Stimulated activated effector memory CD8-positive, alpha-beta T cell treated with anti-CD3 and anti-CD28 coated beads, Interleukin-12 subunit alpha, Interleukin-12 subunit beta, amount 100 ng/mL, for 72 hours (primary cell): ENCODE data around the gene RNF168.
A peak's percentile ranks its signal among the peaks of the same experiment; 100 is the strongest.
"Not testable (repeated sequence)": the region's sequence is repeated elsewhere in the genome, so short reads cannot be mapped to it uniquely, and the experiment has no call there.

Source experiments
- ATAC-seq: fragments of 150-1000 bp; cut with Tn5 transposase; 2 replicates; pipeline ENCODE4 v1.10.0; 2021
- DNase-seq, 2 donors: peaks; one replicate each; pipeline ENCODE4 v3.0.0; 2021 to 2022; ENCODE audit warnings: low spot score in 2 of 2
- H3K27ac Mint-ChIP-seq: one replicate; pipeline ENCODE4 v1.8.0; 2022; ENCODE audit warnings: mild to moderate bottlenecking, mixed read lengths
- H3K36me3 Mint-ChIP-seq: one replicate; pipeline ENCODE4 v1.8.0; 2022; ENCODE audit warnings: mild to moderate bottlenecking, mixed read lengths
- H3K4me1 Mint-ChIP-seq: one replicate; pipeline ENCODE4 v1.8.0; 2022; ENCODE audit warnings: mixed read lengths
- H3K4me3 Mint-ChIP-seq: one replicate; pipeline ENCODE4 v1.8.0; 2022; ENCODE audit warnings: mild to moderate bottlenecking, mixed read lengths
- H3K9me3 Mint-ChIP-seq: one replicate; pipeline ENCODE4 v1.8.0; 2022; ENCODE audit warnings: mixed read lengths

Gene RNF168

DNA sequence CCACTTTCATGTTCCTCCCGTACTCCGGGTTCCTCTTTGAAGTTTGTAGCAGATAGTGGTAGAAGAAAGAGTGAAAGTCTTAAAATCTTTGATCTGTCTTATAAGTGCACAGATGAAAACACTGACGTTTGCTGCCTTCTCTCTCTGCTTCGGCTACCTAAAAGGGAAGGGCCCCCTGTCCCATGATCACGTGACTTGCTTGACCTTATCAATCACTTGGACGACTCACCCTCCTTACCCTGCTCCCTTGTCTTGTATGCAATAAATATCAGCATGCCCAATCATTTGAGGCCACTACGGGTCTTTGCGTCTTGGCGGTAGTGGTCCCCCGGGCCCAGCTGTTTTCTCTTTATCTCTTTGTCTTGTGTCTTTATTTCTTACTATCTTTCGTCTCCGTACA is 17.7 kb upstream of the RNF168 start:
- H3K27ac Mint-ChIP-seq, H3K4me3 Mint-ChIP-seq, H3K36me3 Mint-ChIP-seq, H3K4me1 Mint-ChIP-seq, ATAC-seq, DNase-seq: not testable (repeated sequence)
- H3K9me3 Mint-ChIP-seq: peaks cover 13% of the 10 kb centered on the region

DNA sequence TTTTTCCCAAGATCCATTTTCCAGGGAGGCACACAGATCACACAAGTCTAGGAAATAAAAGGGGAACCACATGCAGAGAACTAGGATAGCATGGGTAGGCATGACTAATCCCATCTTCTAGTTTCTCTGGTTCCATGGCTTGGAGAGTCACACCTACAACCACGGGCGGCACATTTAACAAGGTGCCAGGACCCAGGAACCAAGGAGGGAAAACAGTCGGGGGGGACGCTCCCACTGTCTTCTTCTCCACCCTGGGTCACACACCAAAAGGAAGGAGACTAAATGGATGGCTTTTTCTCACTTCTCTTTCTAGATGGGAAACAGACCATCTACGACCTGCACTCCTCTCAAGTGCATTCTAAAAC is 16.1 kb upstream of the RNF168 start:
- H3K4me3 Mint-ChIP-seq: no peak overlapping the region
- DNase-seq (peak in 1 of 2 donors; percentile 66), ATAC-seq (no peak)
- peaks cover 13% of the 10 kb centered on the region for H3K9me3 Mint-ChIP-seq
- H3K4me1 Mint-ChIP-seq: no peaks in the 10 kb centered on the region
- H3K36me3 Mint-ChIP-seq: no peaks in the 10 kb centered on the region
- no peak overlapping the region for H3K27ac Mint-ChIP-seq

DNA sequence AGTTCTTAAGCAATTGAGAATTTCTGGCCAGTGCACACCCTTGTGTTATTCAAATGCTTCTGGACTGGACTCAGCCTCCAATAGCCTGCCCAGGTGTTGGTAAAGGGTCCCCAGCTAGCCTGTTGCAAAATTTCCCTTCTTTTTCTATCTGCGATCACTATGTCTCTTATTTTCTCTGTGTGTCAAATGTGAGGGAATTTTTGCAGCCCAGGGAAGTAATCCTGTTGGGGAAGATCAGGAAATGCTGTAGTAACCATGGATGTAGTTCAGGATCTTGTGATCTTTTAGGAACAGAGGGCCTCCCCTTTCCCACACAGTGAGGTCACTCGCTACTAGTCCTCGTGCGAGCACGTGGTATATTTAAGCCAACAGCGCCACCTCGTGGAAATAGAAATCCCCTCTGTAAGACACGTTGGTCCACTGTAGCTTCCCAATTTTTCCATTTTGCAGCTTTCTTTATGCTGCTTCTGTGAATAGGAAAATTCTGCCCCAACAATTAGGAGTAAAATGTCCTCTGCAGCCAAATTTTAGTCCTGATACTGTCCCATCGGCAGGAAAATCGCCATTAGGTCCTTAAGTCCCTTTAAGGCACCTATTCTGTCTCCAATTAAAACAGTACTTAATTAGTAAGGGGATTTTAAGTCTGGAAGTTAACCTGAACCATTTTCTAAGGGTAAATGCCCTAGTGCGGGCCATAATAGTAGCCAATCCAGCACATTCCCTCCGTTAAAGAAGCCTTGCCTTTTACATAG is 15.6 kb upstream of the RNF168 start:
- peaks cover under 1% of the 10 kb centered on the region for H3K4me1 Mint-ChIP-seq
- H3K27ac Mint-ChIP-seq: no peak overlapping the region
- no peak overlapping the region for H3K4me3 Mint-ChIP-seq
- DNase-seq (peak; percentile 48 to 80), ATAC-seq (peak; percentile 79)
- peaks cover 13% of the 10 kb centered on the region for H3K9me3 Mint-ChIP-seq
- no peaks in the 10 kb centered on the region for H3K36me3 Mint-ChIP-seq

DNA sequence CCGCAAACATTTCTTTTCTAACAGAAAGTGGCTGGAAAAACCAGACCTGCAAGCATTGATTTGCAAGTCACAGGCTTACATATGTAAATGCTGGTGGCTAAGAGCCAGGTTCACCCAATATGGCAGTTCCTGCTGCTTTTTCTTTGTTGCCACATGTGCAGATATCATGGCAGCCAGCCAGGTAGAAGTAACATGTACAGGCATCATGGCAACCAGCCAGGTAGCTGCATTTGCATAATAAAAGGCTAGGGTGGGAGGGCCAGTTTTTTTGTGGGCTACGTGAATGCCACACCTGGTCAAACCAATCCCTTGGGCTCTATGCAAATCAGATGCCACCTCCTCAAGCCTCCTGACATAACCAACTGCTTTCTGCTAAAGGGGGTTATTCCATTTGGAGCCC is 14.4 kb upstream of the RNF168 start:
- DNase-seq (no peak), ATAC-seq (no peak)
- H3K9me3 Mint-ChIP-seq: peaks cover 13% of the 10 kb centered on the region
- no peaks in the 10 kb centered on the region for H3K36me3 Mint-ChIP-seq
- no peak overlapping the region for H3K27ac Mint-ChIP-seq
- H3K4me1 Mint-ChIP-seq: peaks cover 4% of the 10 kb centered on the region
- H3K4me3 Mint-ChIP-seq: no peak overlapping the region

DNA sequence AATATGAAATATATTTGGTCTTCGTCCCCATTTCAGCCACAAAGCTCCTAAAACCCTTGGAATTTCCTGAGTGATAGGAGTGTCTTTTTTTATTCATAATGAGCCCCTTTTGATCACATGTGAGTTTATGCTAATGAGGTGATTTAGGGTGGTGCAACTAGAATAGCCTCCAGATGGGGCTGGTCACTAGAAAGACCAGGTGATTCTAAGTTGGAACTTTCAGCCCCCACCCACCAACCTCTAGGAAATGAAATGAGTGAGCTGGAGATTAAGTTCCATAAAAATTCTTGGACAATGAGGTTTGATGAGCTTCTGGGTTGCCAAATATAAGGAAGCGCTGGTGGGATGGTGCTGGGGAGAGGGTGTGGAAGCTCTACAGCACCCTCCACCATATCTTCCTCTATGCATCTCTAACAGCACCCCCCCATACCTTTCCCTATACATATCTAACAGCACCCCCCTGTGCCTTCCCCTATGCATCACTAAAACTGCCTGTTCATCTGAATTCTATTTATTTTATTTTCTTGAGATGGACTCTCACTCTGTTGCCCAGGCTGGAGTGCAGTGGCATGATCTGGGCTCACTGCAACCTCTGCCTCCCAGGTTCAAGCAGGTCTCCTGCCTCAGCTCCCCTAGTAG is 13.7 kb upstream of the RNF168 start:
- H3K4me3 Mint-ChIP-seq: no peak overlapping the region
- H3K27ac Mint-ChIP-seq: no peak overlapping the region
- ATAC-seq (no peak), DNase-seq (no peak)
- peaks cover 13% of the 10 kb centered on the region for H3K9me3 Mint-ChIP-seq
- H3K4me1 Mint-ChIP-seq: peaks cover 4% of the 10 kb centered on the region
- H3K36me3 Mint-ChIP-seq: no peaks in the 10 kb centered on the region

DNA sequence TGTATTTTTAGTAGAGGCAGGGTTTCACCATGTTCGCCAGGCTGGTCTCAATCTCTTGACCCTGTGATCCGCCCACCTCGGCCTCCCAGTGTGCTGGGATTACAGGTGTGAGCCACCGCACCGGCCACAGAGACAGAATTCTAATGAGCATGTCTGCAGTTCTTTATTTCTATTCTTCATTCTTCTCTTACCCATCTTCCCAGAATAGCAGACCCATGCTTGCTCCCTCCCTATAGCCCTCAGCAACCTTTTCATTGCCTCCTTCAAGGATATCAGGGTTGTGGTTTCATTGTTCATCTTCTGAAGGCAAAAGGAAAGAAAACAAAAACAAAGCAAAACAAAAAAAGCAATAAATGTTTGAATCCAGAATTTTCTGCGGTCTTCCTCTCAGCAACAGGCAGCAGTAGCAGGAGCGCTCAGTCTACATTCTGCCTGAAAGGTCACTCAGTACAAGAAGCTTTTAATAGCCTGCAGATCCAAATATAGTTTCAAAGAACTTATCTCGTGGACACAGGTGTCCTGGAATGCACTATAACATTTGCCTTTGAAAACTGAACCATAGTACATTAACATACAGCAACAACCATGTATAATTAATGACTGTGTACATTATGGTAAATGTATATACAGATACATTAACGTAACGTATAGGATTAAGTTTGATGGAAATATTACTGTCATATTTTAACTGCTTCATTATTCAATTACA is 11.5 kb upstream of the RNF168 start, which contains the start of gene SMCO1:
SMCO1 (minus strand) TSS at position 434 of the 709 bp plus-strand sequence; CDS start at position 297, 137 bp downstream.
- DNase-seq (no peak), ATAC-seq (no peak)
- Mint-ChIP-seq H3K36me3 (no peaks in the 10 kb centered on the region), H3K9me3 (no peaks in the 10 kb centered on the region), H3K4me3 (no peak within 1 kb of the TSS), H3K4me1 (peaks cover 10% of the 10 kb centered on the region), H3K27ac (no peak within 1 kb of the TSS)

DNA sequence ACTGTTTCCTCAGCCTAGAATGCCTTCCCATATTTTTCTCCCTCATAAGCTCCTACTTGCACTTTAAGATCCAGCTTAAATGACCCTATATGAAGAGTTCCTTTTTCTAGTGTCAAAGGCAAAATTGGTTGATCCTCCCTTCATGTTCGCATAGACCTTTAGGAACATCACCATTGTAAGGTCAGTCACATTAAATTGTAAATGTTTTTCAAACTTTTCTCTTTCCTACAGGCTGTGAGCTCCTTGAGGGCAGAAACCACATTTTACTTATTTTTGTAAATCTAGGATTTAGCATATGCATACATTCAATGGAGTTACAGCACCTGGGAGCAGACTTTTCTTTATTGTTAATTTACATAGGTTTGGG is 10.8 kb upstream of the RNF168 start:
- H3K4me3 Mint-ChIP-seq: no peak overlapping the region
- no peak overlapping the region for H3K27ac Mint-ChIP-seq
- DNase-seq: no peak
- ATAC-seq: no peak
- H3K9me3 Mint-ChIP-seq: no peaks in the 10 kb centered on the region
- H3K36me3 Mint-ChIP-seq: no peaks in the 10 kb centered on the region
- peaks cover 10% of the 10 kb centered on the region for H3K4me1 Mint-ChIP-seq

DNA sequence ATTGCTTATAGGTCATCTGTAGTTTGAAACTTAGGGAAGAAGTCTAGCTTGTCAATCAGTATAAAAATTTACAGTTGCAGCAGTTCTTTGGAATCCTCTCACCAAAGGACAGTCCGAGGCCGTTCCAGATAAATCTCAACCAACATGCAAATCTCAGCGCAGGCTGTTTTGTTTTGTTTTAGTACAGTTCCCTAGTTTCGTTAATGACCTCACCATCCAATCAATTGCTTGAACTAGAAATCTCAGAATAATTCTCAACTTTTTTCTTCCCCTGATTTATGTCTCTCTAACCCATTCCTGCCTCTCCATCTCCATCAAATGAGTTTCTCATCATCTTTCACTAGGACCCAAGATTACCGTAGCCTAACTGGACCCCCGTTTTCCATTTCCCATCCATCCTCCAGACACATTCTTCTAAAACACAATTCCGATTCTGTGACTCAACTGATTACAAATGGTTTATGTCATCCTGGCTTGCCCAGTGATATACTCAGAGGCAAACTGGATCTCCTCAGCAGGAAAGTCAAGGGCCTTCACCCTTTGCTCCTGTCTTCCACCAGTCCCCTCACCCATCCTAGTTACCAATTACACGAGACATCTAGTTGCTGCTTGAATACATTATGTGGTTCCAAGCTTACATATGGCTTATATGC is 10.3 kb upstream of the RNF168 start:
- DNase-seq: no peak

DNA sequence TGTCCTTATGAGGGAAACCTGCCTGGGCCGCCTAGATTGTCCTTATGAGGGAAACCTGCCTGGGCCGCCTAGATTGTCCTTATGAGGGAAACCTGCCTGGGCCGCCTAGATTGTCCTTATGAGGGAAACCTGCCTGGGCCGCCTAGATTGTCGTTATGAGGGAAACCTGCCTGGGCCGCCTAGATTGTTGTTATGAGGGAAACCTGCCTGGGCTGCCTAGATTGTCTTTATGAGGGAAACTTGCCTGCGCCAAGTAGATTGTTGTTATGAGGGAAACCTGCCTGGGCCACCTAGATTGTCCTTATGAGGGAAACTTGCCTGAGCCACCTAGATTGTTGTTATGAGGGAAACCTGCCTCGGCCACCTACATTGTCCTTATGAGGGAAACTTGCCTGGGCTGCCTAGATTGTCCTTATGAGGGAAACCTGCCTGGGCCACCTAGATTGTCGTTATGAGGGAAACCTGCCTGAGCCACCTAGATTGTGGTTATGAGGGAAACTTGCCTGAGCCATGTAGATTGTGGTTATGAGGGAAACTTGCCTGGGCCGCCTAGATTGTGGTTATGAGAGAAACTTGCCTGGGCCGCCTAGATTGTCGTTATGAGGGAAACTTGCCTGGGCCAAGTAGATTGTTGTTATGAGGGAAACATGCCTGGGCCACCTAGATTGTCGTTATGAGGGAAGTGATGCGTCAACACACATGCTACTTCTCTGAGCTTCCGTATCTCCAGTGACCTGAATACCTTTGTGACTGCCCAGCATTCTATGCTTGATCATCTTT is 8.3 kb upstream of the RNF168 start:
- not testable (repeated sequence) for ATAC-seq, H3K9me3 Mint-ChIP-seq, DNase-seq, H3K27ac Mint-ChIP-seq, H3K36me3 Mint-ChIP-seq, H3K4me3 Mint-ChIP-seq
- H3K4me1 Mint-ChIP-seq: peaks cover 10% of the 10 kb centered on the region

More for the DNA sequence above, 10.3 kb upstream of the RNF168 start:
- Mint-ChIP-seq H3K4me1 (peaks cover 10% of the 10 kb centered on the region), H3K27ac (no peak overlapping the region), H3K36me3 (no peaks in the 10 kb centered on the region), H3K4me3 (no peak overlapping the region), H3K9me3 (no peaks in the 10 kb centered on the region)
- no peak for ATAC-seq

DNA sequence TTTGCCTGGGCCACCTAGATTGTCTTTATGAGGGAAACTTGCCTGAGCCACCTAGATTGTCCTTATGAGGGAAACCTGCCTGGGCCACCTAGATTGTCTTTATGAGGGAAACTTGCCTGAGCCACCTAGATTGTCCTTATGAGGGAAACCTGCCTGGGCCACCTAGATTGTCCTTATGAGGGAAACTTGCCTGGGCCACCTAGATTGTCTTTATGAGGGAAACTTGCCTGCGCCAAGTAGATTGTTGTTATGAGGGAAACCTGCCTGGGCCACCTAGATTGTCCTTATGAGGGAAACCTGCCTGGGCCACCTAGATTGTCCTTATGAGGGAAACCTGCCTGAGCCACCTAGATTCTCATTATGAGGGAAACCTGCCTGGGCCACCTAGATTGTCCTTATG is 7.5 kb upstream of the RNF168 start:
- H3K4me3 Mint-ChIP-seq, H3K27ac Mint-ChIP-seq, ATAC-seq, DNase-seq, H3K36me3 Mint-ChIP-seq, H3K9me3 Mint-ChIP-seq: not testable (repeated sequence)
- peaks cover 10% of the 10 kb centered on the region for H3K4me1 Mint-ChIP-seq

DNA sequence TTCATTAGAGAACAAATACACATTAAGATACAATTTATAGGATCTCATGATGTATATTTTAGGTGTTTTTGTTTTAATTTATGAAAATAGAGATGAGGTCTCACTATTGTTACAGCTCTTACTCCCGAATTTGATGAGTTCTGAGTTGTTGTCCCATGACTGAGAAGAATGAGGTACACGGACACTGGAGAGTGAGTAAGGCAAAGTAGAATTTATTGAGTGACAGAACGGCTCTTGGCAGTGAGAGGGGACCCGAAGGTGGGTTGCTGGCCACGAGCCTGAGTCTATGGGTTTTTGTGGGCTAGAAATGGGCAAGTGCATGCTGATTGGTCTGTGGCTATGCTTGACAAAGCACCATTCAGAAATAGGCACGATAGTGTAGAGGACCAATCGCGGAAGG is 3.1 kb upstream of the RNF168 start:
- H3K27ac Mint-ChIP-seq: no peak overlapping the region
- H3K4me3 Mint-ChIP-seq: no peak overlapping the region
- ATAC-seq: no peak
- H3K9me3 Mint-ChIP-seq: peaks cover 3% of the 10 kb centered on the region
- DNase-seq: no peak
- H3K4me1 Mint-ChIP-seq: peaks cover under 1% of the 10 kb centered on the region
- peaks cover 22% of the 10 kb centered on the region for H3K36me3 Mint-ChIP-seq

DNA sequence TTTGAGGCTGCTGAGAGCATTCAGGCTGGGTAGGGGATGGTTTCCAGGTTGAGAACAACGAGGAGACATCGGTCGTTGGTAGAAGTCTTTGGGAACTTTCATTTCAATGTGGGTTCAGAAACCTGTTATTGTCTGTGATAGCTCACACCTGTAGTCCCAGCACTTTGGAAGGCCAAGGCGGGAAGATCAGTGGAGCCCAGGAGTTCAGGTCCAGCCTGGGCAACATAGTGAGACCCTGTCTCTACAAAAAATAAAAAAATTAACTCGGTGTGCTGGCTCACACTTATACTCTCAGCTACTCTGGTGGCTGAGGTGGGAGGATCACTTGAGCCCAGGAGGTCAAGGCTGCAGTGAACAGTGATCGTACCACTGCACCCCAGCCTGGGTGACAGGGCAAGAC is 988 bp upstream of the RNF168 start:
- Mint-ChIP-seq H3K27ac (no peak overlapping the region), H3K4me1 (peaks cover 11% of the 10 kb centered on the region), H3K9me3 (peaks cover 3% of the 10 kb centered on the region), H3K4me3 (no peak overlapping the region), H3K36me3 (peaks cover 40% of the 10 kb centered on the region)
- DNase-seq (no peak), ATAC-seq (no peak)

DNA sequence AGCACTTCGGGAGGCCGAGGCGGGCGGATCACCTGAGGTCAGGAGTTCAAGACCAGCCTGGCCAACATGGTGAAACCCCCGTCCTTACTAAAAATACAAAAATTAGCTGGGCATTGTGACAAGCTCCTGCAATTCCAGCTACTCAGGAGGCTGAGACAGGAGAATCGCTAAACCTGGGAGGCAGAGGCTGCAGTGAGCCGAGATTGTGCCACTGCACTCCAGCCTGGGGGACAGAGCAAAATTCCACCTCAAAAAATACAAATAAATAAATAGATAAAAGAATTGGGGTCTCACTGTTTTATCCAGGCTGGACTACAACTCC is 470 bp upstream of the RNF168 start:
- not testable (repeated sequence) for DNase-seq, ATAC-seq, H3K9me3 Mint-ChIP-seq
- Mint-ChIP-seq H3K27ac (peak overlapping the region; percentile 94), H3K4me3 (peak overlapping the region; percentile 94), H3K36me3 (peaks cover 45% of the 10 kb centered on the region), H3K4me1 (peaks cover 16% of the 10 kb centered on the region)

DNA sequence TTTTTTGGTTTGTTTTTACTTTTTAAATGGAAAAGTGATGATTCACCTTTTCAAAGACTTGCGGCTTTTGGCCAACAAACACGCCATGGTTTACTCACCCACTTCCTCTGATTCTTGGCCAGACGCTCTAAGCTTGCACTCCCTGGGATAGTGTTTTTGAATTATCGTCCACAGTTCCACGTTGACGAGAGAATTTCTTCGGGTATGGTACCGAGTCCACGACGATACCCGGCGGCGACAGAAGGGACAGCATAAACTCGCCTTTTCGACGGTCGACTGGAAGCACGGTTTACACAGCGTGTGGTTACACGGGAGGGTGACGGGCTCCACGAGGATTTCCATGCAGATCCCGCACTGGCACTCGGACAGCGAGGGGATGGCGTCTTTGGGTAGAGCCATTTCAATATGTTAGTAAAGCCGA is 783 bp downstream of the RNF168 start:
- ATAC-seq: peak; percentile 70
- peak overlapping the region; percentile 94 for H3K4me3 Mint-ChIP-seq

More for the DNA sequence above, 783 bp downstream of the RNF168 start:
- Mint-ChIP-seq H3K27ac (peak overlapping the region; percentile 94), H3K36me3 (peaks cover 58% of the 10 kb centered on the region), H3K4me1 (peaks cover 29% of the 10 kb centered on the region), H3K9me3 (peaks cover 3% of the 10 kb centered on the region)
- peak; percentile 32 to 84 for DNase-seq
